ENCODE measurements around the gene FREM2.

Gene FREM2

DNA sequence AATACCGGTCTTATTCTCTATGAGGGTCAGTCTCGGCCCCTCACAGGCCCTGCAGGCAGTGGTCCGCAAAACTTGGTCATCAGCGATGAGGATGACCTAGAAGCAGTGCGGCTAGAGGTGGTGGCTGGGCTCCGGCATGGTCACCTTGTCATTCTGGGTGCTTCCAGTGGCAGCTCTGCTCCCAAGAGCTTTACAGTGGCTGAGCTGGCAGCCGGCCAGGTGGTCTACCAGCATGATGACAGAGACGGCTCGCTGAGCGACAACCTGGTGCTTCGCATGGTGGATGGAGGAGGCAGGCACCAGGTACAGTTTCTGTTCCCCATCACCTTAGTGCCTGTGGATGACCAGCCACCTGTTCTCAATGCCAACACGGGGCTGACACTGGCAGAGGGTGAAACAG, 1.8 kb downstream of the FREM2 start:
- no peak for DNase-seq

DNA sequence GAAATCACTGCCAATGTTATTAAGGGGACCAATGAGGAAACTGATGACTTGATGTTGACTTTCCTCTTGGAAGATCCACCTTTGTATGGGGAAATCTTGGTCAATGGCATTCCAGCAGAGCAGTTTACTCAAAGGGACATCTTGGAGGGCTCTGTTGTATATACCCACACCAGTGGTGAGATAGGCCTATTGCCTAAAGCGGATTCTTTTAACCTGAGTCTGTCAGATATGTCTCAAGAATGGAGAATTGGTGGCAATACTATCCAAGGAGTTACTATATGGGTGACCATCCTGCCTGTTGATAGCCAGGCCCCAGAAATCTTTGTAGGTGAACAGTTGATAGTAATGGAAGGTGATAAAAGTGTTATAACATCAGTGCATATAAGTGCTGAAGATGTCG, 3.4 kb downstream of the FREM2 start:
- DNase-seq: no peak

DNA sequence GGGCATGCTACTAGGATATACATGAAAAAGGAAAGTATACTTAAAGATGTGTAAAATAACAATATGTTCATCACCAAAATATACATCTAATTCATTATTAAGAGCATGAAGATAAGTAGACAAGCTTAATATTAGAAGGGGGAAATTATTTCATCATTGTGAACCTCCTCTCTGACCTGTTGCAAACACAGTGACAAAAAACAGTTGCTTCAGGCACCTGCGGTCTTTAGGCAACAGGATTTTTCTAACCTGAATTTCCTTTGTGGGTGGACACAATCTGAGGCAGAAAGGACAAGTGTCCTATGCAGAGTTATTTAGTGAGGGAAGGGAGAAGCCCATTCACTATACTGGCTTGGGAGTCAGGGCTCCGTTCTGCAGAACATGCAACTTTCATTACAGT, 6.3 kb downstream of the FREM2 start:
- no peak for DNase-seq

DNA sequence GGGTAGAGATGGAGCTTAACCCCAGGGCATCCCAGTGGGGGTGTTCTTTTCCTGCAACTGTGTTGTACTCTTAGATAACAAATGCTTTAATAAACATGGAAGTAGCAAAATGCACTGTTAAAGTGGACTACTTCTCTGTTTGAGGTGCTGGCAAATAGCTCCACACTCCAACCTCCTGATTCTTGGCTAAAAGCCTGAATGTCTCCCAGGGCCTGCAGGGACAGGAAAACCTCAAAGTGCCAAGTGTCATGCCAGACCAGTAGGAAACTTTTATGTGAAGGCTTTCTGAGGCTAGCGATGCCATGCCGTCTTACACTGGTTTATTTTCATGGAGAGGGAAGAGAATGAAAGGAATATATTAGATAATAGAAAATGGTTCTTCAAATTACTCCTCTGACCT, 6.8 kb downstream of the FREM2 start:
- no peak for DNase-seq

DNA sequence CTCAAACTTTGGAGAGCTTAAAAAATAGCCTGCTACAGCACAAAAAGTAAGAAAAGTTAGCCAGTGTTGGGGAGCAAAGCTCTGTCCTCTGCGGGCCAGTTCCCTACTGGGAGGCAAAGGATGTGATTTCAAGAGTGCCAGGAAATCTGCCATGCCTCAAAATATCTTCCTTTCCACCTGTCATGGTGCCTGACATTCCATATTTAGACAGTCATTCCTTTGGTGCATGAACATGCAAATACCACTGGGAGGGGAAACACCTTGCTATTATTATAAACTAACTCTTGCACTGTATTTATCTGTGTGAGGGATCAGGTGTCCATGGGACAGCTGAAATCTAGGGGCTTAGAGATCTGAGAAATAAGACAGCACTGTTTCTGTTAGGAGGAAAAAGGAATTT, 10.3 kb downstream of the FREM2 start:
- DNase-seq: no peak

DNA sequence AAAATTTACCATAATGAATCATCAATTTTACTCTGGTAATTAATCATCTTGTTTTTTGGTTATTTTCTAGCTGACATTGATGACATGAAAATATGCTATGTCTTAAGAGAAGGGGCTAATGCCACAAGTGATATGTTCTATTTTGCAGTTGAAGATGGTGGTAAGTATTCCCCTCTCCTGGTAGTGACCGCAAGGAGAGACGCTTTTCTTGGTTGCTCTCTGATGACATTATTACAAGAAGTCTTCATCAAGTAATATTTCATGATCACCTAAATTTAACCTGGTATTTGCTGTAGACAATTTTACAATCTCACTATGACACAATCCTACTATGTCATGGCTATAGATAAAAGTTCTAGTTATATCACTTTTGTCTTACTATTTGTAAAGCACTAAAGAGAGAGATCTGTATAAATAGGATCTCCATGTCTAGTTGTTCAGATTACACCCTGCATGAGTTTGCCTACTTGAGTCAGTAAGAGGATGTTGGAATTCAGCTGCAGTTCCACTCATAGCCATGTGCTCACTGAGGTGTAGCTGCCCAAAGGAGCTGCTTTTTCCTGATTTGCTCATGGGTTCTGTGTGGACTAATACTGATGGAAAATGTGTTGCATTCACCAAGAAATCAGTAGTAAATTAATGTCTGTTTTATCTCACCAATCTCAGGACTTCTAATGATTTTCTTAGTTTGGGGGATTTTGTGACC, 10.9 kb downstream of the FREM2 start:
- DNase-seq: no peak

DNA sequence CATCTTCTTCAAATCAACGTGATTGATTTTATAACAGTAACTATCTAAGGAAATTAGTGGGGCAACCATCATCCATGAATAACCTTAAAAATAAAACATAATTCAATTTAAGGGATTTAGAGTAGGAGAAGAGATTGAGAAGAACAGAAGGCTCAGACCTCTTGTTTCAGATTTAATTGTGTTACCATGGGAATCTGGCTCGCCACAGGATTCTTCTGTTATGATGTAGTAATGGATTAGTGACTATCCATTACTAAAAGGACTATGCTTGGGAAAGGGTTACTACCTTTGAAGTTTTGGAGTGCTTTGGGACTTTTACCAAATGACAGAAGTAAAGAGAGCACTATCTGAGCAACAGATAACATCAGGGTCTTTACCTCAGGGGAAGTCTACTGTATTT, 13.2 kb downstream of the FREM2 start:
- DNase-seq: no peak

DNA sequence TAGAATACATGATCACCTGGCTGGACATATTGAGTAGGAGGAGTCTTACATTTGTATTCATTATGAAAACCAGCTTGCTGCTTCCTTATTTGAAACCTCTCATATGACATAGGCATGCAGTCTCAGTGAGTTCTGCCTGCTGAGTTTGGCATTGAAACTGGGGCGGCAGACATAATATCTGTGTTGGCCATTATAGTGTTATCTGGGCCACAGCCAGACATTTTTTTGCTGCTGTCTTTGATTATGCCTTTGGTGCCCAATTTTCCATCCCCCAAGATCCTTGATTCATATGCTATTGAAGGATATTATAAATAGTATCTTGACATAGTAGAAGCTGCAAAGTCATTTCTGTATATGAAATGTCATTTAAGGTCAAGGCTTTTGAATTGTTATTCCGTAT, 15.8 kb downstream of the FREM2 start:
- no peak for DNase-seq

DNA sequence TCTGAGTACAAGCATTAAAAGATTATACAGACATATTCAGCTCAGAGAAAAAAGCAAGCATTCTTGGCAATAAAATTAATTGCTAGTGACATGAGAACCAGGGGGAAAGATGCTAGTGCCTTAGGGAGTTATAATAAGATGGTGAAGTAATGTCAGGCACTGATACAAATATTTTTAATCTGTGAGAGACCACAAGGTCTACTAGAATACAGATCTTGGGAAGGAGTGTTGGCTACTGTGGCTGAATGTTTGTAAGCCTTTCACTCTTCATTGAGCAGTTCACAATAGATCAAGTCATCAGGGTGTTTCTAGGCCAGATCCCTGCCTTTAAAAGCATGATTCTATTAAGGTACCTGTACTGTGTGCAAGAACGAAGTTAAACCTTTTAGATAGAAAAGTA, 16.4 kb downstream of the FREM2 start:
- DNase-seq: no peak

DNA sequence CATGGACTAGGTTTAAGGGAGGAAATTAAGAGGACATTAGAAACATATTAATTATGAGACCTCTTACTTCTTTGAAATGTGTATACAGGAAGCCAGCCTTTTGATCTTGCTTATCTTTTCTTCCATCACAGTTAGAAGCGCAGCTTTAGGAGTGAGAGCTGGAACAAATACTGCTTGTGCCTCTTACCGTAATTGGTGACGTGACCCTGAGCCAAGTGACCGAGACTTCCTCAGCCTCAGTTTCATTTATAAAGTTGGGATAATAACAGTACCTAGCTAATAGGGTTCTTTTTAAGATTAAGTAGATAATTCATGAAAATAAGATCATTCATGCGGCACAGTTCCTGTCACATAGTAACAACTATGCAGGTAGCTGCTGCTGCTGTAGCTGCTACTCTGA, 18.5 kb downstream of the FREM2 start:
- DNase-seq: no peak

DNA sequence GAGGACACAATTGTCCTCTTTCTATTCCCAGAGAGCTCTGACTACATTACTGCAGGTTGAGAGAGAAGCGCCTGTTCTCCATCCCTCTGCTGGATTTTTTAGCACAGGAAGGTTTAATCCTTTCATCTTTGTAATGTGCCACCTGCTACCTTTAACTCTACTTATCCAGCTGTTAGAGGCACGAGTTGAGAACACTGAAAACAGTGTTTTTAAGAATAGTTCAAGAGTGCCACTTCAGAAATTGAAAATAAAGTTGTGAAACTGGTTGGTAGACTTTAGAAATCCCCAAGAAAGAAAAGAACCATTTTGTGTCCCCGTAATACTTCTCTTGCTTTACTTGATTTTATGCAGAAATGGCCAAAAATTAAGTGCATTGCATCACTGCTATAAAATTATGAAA, 20.6 kb downstream of the FREM2 start:
- no peak for DNase-seq

DNA sequence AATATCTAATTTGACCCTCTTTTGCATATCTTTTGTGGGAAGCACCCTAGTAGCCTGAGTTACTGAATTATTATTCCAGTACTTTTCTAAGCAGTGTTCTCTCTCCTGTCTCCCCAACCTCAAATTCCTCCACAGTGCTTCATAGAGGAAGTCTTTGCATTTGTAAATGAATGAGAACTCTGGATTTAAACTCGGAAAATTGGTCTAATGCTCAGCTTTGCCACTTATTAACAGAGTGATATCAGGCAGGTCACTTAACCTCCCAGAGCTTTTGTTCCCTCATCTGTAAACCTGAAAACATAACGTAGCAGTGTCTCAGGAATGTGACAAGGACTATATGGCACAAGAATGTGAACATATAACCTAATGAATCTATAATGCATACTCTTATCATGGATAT, 26.2 kb downstream of the FREM2 start:
- no peak for DNase-seq

DNA sequence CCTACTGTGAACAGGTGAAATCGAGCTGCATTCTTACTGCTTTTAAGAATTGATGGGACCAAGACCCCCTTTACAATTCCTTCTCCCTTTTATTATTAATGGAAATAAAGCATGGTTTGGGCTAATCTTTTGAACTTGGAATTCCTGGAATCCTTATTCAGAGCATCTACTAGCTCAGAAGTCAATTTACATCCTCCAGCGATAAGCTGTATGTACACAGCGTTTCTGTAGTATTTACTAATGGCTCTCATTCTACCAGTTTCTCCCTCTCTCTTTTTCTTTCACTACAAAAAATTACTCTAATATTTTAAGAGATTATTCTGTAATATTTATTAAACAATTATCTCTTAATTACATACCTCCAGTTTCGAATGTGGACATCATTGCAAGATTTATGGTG, 31.5 kb downstream of the FREM2 start:
- DNase-seq: no peak

DNA sequence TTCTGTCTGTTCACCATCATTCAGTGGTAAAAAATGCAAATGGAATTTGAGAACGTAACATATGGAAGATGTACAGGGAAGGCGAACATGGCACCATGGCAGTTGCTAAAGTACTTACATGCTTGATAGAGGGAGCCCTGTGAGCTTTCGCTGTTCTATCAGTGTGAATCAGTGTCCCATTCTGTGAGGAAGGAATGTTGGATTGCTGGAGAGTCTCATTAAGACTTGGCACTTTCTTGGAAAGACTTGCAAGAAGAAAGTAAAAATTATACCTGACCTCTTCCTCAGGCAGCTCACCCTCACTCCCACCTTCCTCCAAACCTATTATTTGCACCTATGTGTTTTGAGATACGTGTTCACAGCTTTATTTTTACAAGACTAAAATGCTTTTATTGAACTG, 43.5 kb downstream of the FREM2 start:
- no peak for DNase-seq

DNA sequence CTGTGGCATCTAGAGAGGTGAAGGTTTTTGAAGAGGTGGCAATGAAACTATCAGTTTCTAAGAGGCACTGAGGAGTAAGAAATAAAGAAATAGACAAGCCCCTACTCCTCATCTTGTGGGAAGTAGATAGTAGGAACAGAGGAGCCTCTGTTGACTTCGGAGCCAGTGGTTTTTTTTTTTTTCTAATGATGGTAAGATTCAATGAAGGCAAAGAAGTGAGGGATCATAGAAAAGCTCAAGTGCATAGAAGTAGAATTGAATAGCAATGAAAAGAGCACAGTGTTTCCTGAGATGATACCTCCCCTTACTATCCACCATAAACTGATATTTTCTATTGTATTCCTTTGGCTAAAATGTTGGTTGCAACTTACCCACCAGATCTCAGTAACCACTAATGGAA, 46.3 kb downstream of the FREM2 start:
- DNase-seq: no peak

DNA sequence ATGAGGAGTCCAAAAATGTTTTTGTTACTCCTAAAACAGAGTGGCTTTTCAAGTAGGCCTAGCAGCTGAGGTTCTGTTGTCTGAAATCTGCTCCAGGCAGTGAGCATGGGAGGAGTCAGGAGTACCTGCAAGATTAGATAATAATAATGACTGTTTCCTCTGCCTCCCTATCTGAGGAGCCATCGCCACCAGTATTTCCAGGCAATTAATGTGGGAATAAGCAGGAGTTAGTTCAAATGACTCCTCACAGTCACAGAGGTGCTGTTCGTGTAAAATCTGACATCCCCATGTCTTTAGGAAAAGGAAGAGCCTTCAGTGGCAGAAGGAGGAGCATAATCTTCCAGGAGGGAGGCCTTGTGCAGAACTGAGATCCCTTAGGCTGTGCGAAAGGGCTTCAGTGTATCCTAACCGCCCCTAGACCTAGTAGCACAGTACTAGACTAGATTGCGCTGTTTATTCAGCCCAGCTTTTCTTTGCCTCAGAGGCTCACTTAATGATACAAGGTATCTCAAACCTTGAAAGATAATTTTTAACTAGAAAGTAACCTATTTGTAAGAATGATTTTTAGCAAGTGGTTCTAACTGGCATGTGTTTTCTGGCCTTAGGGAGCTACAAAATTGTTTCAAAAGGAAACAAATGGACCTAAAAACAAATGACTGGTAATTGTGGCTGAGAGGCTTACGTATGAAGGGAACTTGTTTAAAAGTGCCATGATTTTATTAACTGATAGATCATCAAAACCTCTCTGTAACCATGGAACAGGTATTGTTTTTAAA, 49.0 kb downstream of the FREM2 start:
- DNase-seq: no peak

DNA sequence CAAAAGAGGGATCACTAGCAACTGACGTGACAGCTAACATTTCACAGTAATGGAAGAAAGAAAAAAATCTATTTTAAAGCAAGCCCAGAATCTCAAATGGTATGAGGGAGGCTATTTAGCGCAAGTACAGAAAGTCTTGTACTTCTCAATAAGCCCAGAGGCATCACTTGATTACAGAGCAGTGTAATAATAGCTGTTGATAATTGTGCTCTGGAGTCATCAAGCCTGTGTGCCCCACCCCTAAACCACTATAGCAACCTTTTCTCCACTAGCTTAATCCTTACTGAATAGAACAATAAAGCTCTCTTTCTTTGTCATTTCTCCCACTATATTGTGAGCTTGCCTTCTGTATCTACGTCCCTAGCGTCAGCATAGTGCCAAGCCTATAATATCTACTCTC, 56.6 kb downstream of the FREM2 start:
- DNase-seq: no peak

DNA sequence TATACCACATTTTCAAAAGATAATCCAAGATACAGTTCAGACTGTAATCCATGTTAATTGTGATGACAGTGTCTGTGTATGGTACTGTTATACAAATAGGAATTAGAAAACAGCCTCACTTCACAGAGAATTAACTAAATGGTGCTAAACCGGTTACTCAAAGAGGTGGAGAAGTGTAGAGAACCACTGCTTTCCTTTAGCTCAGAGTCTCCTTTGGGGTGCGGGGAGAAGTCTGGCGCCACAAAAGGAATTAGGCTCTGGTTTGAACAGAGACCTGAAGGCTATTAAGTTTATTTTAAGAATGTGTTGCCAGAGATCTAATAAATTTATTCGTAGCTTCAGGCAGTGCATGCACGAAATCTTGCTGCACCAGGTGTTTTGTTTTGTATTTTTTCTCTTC, 65.8 kb downstream of the FREM2 start:
- no peak for DNase-seq

DNA sequence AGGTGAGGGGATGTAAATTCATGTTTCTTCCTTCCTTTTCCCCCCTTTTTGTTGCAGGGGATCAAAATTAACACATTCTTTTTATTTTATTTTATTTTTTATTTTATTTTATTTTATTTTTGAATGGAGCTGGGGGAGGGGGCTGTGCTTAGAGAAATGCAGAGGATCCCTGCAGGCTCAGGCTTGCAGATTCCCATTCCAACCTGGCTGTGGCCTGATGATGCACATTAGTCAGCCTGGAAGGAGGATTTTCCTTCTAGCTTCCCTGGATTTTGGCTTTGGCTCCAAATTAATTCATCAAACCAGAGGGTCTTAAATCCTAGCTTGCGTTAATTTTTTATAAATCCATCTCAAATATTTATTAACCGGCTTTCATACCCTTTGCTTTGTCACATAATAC, 67.0 kb downstream of the FREM2 start:
- no peak for DNase-seq

DNA sequence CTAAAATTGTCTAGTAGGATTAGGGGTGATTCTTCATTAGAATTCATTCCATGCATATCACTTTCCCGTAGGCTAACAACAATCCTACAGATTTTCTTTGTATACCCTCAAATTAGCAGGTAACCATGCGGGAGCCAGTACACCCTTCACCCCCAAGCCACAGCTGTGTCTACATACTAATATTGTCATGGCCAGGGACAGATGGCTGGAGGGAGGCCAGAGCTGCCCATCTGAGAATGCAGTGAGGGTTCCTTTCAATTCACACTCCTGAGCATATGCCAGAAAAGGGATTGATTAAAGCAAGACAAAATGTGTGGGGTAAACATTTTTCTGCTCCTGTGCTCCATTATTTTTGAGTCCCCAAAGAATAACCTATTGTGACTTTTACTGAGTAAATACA, 68.9 kb downstream of the FREM2 start:
- no peak for DNase-seq

DNA sequence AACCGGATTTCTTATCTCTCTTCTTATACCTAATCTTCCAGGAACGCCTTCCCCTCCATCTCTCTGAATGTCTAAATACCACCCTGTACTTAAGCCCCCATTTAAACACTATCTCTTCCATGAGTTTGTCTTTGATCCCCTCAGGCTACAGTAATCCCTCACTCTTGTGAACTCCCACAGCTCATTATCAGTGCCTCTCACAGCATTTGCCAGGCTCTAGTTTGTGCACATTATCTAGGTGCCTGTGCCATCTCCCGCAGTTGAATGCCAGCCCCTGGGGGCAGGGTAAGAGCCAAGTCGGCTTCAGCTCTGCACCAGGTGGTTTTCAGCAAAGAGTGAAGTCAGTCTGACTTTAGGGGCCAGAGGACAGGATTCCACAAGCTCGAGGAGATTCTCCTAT, 71.4 kb downstream of the FREM2 start:
- no peak for DNase-seq

DNA sequence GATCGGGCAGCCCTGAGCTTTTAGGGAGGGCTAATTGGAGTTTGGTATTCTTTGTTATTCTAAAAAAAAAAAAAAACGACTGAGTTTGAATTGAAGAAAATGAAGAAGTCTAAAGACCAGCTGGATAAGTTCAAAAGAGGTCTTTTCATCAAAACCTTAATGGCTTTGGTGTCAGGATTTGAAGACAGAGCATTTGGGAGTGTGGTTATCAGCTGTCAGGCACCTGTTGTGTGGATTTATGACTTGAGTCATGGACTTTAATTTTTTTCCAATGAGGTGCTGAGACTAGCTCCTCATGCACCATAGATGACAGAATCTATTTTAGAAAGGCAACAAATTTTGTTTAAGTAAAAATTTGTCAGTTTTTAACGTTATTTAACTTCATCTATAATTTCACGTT, 72.5 kb downstream of the FREM2 start:
- no peak for DNase-seq

DNA sequence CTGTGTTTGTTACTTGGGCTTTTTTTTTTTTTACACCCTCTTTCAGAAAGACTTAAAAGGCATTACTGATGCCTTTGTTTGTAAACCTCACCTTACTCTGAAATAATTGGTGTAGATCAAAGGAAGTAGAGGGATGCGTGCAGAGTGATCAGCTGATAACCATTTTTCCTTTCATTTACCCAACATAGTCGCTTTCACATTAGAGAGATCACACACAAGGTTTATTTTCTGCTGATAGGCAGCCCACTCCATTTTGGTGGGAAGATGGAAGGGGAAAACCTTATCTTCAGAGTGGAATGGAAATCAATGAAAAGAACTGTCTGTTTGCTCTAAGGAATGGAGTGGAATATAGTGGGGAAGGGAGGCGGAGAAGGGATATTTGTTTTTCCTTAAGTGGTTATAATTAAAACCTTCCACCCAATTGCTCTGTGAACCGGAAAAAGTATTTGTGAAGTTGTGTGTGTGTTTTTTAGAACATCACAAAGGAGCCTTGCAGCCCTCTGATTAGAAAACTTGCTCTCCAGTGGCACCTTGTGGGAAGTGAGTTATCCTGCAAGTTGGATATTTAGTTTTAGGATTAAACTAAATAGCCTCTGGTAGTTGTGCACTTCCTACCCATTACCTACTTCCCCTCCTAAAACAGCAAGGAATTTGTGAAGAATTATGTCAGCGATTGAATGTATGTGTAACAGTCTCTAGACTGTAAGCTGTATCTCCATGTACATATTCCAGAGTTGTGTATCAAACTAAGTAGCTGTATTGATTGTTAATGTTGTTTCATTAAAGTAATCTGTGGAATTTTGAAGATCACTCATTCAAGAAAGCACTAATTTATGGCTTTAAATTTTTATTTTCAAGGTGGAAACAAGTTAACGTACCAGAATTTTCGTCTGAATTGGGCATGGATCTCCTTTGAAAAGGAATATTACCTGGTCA, 76.8 kb downstream of the FREM2 start:
- no peak for DNase-seq

DNA sequence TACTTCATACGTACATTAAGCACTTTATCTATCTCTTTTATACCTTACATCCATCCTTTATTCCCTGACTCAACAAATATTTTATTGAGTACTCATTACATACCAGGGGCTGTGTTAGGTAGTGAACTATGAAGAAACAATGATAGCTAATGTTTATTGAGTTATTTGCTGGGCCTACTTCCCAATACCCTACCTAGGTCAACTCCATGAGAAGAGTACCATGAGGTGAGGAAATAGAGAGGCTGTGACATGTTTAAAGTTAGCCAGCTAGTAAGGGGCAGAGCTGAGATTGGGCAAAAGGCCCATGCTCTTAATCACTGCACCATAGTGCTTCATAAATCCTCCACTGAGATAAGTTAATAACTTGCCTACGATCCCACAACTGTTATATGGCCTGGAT, 79.9 kb downstream of the FREM2 start:
- no peak for DNase-seq

Data from activated T-cell treated with anti-CD3 and anti-CD28 coated beads for 4 hours (primary cell).